ENCODE data around the gene POU2F3.

DNA sequence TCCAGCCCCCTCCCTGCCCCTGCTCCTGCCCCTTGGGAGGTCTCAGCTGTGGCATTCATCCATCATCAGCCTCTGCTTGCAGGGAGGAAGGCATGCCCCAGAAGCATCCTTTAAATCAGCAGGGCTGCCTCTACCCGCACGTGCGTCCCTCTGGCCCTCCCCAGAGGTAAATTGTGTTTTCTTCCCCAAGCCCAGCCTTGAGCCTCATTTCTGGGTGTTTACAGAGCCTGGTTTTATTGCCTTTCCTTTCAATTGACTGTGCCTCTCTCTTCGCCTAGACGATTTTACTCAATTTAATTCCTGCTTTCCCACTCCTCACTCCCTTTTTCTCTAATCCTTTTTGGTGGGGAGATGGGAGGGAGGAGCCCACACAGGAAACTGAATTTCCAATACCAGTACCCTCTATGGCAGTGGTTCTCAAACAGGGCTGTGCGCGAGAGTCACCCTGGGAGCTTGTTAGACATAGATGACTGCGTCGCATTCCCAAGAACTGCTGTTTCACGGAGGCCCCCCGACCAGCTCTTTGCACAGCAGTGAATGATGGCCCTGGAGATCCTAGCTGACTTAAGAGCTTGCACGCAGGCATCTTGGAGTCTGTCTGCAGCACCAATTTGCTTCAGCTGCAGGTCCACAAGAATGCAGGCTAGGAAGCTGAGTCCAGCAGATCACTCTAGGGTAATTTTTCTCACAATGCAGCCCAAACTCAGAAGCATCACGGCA, 44.2 kb upstream of the POU2F3 start:
- TF ChIP-seq, protein P1, sequence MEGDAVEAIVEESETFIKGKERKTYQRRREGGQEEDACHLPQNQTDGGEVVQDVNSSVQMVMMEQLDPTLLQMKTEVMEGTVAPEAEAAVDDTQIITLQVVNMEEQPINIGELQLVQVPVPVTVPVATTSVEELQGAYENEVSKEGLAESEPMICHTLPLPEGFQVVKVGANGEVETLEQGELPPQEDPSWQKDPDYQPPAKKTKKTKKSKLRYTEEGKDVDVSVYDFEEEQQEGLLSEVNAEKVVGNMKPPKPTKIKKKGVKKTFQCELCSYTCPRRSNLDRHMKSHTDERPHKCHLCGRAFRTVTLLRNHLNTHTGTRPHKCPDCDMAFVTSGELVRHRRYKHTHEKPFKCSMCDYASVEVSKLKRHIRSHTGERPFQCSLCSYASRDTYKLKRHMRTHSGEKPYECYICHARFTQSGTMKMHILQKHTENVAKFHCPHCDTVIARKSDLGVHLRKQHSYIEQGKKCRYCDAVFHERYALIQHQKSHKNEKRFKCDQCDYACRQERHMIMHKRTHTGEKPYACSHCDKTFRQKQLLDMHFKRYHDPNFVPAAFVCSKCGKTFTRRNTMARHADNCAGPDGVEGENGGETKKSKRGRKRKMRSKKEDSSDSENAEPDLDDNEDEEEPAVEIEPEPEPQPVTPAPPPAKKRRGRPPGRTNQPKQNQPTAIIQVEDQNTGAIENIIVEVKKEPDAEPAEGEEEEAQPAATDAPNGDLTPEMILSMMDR (conservative IDR thresholded peaks at IDR 0.05 in 1 of 2, IDR thresholded peaks at IDR 0.05 in 1 of 2; ENCODE audit: low read depth in 1 of 2, low read length in 2 of 2): no peak
- TF ChIP-seq EZH2 (IDR thresholded peaks at IDR 0.05; ENCODE audit: low read length, missing control alignments): no peak
